Urothelium cell line (cell line): ENCODE results near the gene SAMD5.

Experiments
- DNase-seq: peaks from one replicate; pipeline ENCODE4 v3.0.0; 2011; ENCODE audit warnings: low spot score, mixed read lengths
- FAIRE-seq: peaks from 2 replicates; lab custom pipeline; 2011; peaks lifted over from hg19 to GRCh38; lab: Jason Lieb, UNC

Gene SAMD5

GRCh38 chr6:147508042-147508865, at the start of gene SAMD5:
SAMD5 (plus strand) TSS chr6:147508690; CDS start chr6:147508929, 239 bp downstream.
- no peak for FAIRE-seq
- DNase-seq, result peak; percentile 85

GRCh38 chr6:147459780-147460179, 48.7 kb upstream of the SAMD5 start:
- FAIRE-seq (no peak), DNase-seq (no peak)

GRCh38 chr6:147463651-147464050, 44.8 kb upstream of the SAMD5 start:
- FAIRE-seq (no peak), DNase-seq (no peak)

GRCh38 chr6:147467428-147467827, 41.1 kb upstream of the SAMD5 start:
- FAIRE-seq, result no peak
- no peak for DNase-seq

- FAIRE-seq, result no peak
These were observed 40.6 kb upstream of the SAMD5 start for GRCh38 chr6:147467886-147468285.

GRCh38 chr6:147468634-147469033, 39.9 kb upstream of the SAMD5 start:
- no peak for DNase-seq

More at GRCh38 chr6:147467886-147468285, 40.6 kb upstream of the SAMD5 start:
- no peak for DNase-seq

GRCh38 chr6:147479857-147480256, 28.6 kb upstream of the SAMD5 start:
- DNase-seq, result no peak
- FAIRE-seq, result no peak

More at GRCh38 chr6:147468634-147469033, 39.9 kb upstream of the SAMD5 start:
- no peak for FAIRE-seq

GRCh38 chr6:147486683-147487082, 21.8 kb upstream of the SAMD5 start:
- FAIRE-seq, result no peak
- no peak for DNase-seq

GRCh38 chr6:147497472-147497871, 11.0 kb upstream of the SAMD5 start:
- DNase-seq (no peak), FAIRE-seq (no peak)

GRCh38 chr6:147503587-147503986, 4.9 kb upstream of the SAMD5 start:
- FAIRE-seq (no peak), DNase-seq (no peak)

- DNase-seq, result no peak
- FAIRE-seq, result no peak
These were observed 3.6 kb upstream of the SAMD5 start for GRCh38 chr6:147504848-147505247.

- DNase-seq (peak; percentile 66), FAIRE-seq (no peak)
These were observed 1.8 kb upstream of the SAMD5 start for GRCh38 chr6:147506704-147507114.

- FAIRE-seq, result no peak
- peak; percentile 23 for DNase-seq
These were observed 1.1 kb upstream of the SAMD5 start for GRCh38 chr6:147507162-147508041.

GRCh38 chr6:147508866-147509608, 547 bp downstream of the SAMD5 start:
- FAIRE-seq (no peak), DNase-seq (peak; percentile 33)

GRCh38 chr6:147509891-147510290, 1.4 kb downstream of the SAMD5 start:
- FAIRE-seq, result no peak
- DNase-seq, result no peak

- DNase-seq (no peak), FAIRE-seq (no peak)
These were observed 2.6 kb downstream of the SAMD5 start for GRCh38 chr6:147510929-147511590.

GRCh38 chr6:147514831-147515230, 6.3 kb downstream of the SAMD5 start:
- FAIRE-seq (no peak), DNase-seq (no peak)

GRCh38 chr6:147515327-147515726, 6.8 kb downstream of the SAMD5 start:
- FAIRE-seq, result no peak
- no peak for DNase-seq

- DNase-seq (no peak), FAIRE-seq (no peak)
These were observed 14.1 kb downstream of the SAMD5 start for GRCh38 chr6:147522597-147522996.

- FAIRE-seq (no peak), DNase-seq (no peak)
These were observed 17.2 kb downstream of the SAMD5 start for GRCh38 chr6:147525519-147526209.
